Liver (tissue), 9 donors: Measurements from ENCODE around the gene NFYC. TPM values are rescaled to one million over a fixed set of nuclear protein-coding genes. Genes with fewer than 3 reads are reported as not detected.

Experiments
- DNase-seq: peaks from one replicate; pipeline ENCODE4 v3.0.0-alpha.2; 2017; ENCODE audit warnings: low spot score
- H3K27ac ChIP-seq, 2 donors: one replicate each; pipeline ENCODE4 v1.7.0; 2013; ENCODE audit warnings: inconsistent platforms in 2 of 2, low read length in 2 of 2, control low read depth in 1 of 2, low read depth in 1 of 2, mild to moderate bottlenecking in 1 of 2
- H3K27me3 ChIP-seq, 4 donors: one replicate each; pipeline versions ENCODE4 v1.6.1 to v1.7.0; 2013; ENCODE audit warnings: low read length in 3 of 4, inconsistent platforms in 1 of 4, mild to moderate bottlenecking in 1 of 4, moderate library complexity in 1 of 4; ENCODE audit not compliant: control insufficient read depth in 4 of 4, insufficient read depth in 4 of 4
- H3K36me3 ChIP-seq, 4 donors: one replicate each; pipeline versions ENCODE4 v1.6.1 to v1.7.0; 2013; ENCODE audit warnings: low read length in 3 of 4, mild to moderate bottlenecking in 3 of 4, low read depth in 1 of 4, moderate library complexity in 1 of 4; ENCODE audit not compliant: control insufficient read depth in 4 of 4, insufficient read depth in 3 of 4
- H3K4me1 ChIP-seq, 4 donors: one replicate each; pipeline versions ENCODE4 v1.6.1 to v1.7.0; 2013; ENCODE audit warnings: low read length in 3 of 4, mild to moderate bottlenecking in 3 of 4, moderate library complexity in 1 of 4; ENCODE audit not compliant: control insufficient read depth in 4 of 4, insufficient read depth in 4 of 4
- H3K4me3 ChIP-seq, 3 donors: one replicate each; pipeline versions ENCODE4 v1.6.1 to v1.7.0; 2013; ENCODE audit warnings: low read length in 3 of 3, control low read depth in 1 of 3, low read depth in 1 of 3, mild to moderate bottlenecking in 1 of 3
- H3K9ac ChIP-seq, 2 donors: one replicate each; pipeline ENCODE4 v1.7.0; 2013; ENCODE audit warnings: low read length in 2 of 2, mild to moderate bottlenecking in 2 of 2, moderate library complexity in 2 of 2, control low read depth in 1 of 2, low read depth in 1 of 2
- H3K9me3 ChIP-seq, 4 donors: one replicate each; pipeline versions ENCODE4 v1.6.1 to v1.7.0; 2013; ENCODE audit warnings: low read length in 3 of 4; ENCODE audit not compliant: control insufficient read depth in 4 of 4
- ATF3 ChIP-seq: IDR thresholded peaks from 2 replicates; pipeline ENCODE4 v1.6.1; 2016; ENCODE audit warnings: antibody characterized with exemption
- CTCF ChIP-seq: fragments of 150-350 bp; IDR thresholded peaks from 2 replicates; pipeline ENCODE4 v1.5.1; 2017; ENCODE audit warnings: improper control_type of control experiment, low read depth, low read length; ENCODE audit not compliant: missing input control
- FOXA2 ChIP-seq: IDR thresholded peaks from 2 replicates; pipeline ENCODE4 v1.6.1; 2016; ENCODE audit warnings: antibody characterized with exemption
- HNF4G ChIP-seq: IDR thresholded peaks from 2 replicates; pipeline ENCODE4 v1.6.1; 2016; ENCODE audit warnings: antibody characterized with exemption
- JUND ChIP-seq, 2 donors: IDR thresholded peaks; 2 replicates each; pipeline ENCODE4 v1.6.1; 2016; ENCODE audit warnings: antibody characterized with exemption in 2 of 2
- MAX ChIP-seq: IDR thresholded peaks from 2 replicates; pipeline ENCODE4 v1.6.1; 2016; ENCODE audit warnings: antibody characterized with exemption
- NR2F2 ChIP-seq: IDR thresholded peaks from 2 replicates; pipeline ENCODE4 v1.6.1; 2016; ENCODE audit warnings: antibody characterized with exemption
- REST ChIP-seq: IDR thresholded peaks from 2 replicates; pipeline ENCODE4 v1.6.1; 2016; ENCODE audit warnings: antibody characterized with exemption, mild to moderate bottlenecking
- RXRA ChIP-seq, 2 donors: IDR thresholded peaks; 2 replicates each; pipeline ENCODE4 v1.6.1; 2017 to 2018; ENCODE audit warnings: antibody characterized with exemption in 2 of 2, mild to moderate bottlenecking in 1 of 2
- TAF1 ChIP-seq: conservative IDR thresholded peaks from 2 replicates; pipeline ENCODE4 v1.6.1; 2016; ENCODE audit warnings: antibody characterized with exemption, mild to moderate bottlenecking
- ZBTB33 ChIP-seq: IDR thresholded peaks from 2 replicates; pipeline ENCODE4 v1.6.1; 2016; ENCODE audit warnings: antibody characterized with exemption
- WGBS: extraction: QIAGEN DNeasy Blood & Tissue Kit; methylation state at CpG from one replicate; pipeline ENCODE4 v1.1.7; 2013; 5-methylcytosine and 5-hydroxymethylcytosine counted together
- polyA plus RNA-seq, 2 donors: library from polyadenylated mRNA; stranded (reverse) in 1 of 2; unstranded in 1 of 2; fragments of 200-250 nt in 1 of 2; fragments of >200 nt in 1 of 2; fragmentation: Nextera tagmentation in 1 of 2; extraction: Ambion mirVana in 1 of 2; gene quantifications; one replicate each; pipeline versions ENCODE4 v1.2.1 to v1.2.3, GENCODE V29; 2013 to 2015
- total RNA-seq, 2 donors: library from RNA; depleted of rRNA; stranded (reverse); fragments of >200 nt; gene quantifications; one replicate each; pipeline ENCODE4 v1.2.3, GENCODE V29; 2014
- donor health status: healthy.
- donor health status: healthy.
- donor health status: healthy.
- donor health status: healthy.
- donor health status: healthy.

The NFYC gene
- total and polyA plus RNA-seq, 4 donors: 18.3 to 28.1 (median 26.8) TPM

GRCh38 chr1:40652979-40653378 lies 38.5 kb upstream of the NFYC start:
- H3K27me3 ChIP-seq: no peaks in the 10 kb centered on the region
- no peak for DNase-seq
- H3K4me1 ChIP-seq: no peaks in the 10 kb centered on the region
- TF ChIP-seq RXRA (IDR thresholded peaks at IDR 0.05): no peak
- TF ChIP-seq JUND (IDR thresholded peaks at IDR 0.05): no peak
- no peak for TF ChIP-seq ATF3
- TF ChIP-seq TAF1: no peak
- TF ChIP-seq MAX: no peak
- no peak for TF ChIP-seq ZBTB33
- no peak for TF ChIP-seq NR2F2
- TF ChIP-seq HNF4G: no peak
- no peak overlapping the region for H3K9ac ChIP-seq
- no peaks in the 10 kb centered on the region for H3K36me3 ChIP-seq
- 90% methylated on average over 4 of the region's 4 CpGs for WGBS
- no peaks in the 10 kb centered on the region for H3K9me3 ChIP-seq
- H3K4me3 ChIP-seq: no peak overlapping the region
- no peak overlapping the region for H3K27ac ChIP-seq

GRCh38 chr1:40653851-40654537 lies 37.5 kb upstream of the NFYC start:
- Histone ChIP-seq H3K27ac (no peak overlapping the region), H3K36me3 (no peaks in the 10 kb centered on the region), H3K27me3 (no peaks in the 10 kb centered on the region), H3K4me1 (no peaks in the 10 kb centered on the region), H3K9ac (no peak overlapping the region), H3K9me3 (no peaks in the 10 kb centered on the region), H3K4me3 (no peak overlapping the region)
- no peak for DNase-seq
- 32% methylated on average over 35 of the region's 35 CpGs for WGBS
- TF ChIP-seq FOXA2: no peak
- peak; percentile 76 for TF ChIP-seq REST

GRCh38 chr1:40657046-40657445 lies 34.5 kb upstream of the NFYC start:
- Histone ChIP-seq H3K9me3 (no peaks in the 10 kb centered on the region), H3K27me3 (no peaks in the 10 kb centered on the region), H3K27ac (no peak overlapping the region), H3K4me3 (no peak overlapping the region), H3K9ac (no peak overlapping the region), H3K36me3 (no peaks in the 10 kb centered on the region), H3K4me1 (no peaks in the 10 kb centered on the region)
- TF ChIP-seq CTCF (no peak), ZBTB33 (no peak)
- WGBS: 91% methylated on average over 7 of the region's 7 CpGs
- no peak for DNase-seq
